ENCODE results near the gene PPFIBP2.

DNA sequence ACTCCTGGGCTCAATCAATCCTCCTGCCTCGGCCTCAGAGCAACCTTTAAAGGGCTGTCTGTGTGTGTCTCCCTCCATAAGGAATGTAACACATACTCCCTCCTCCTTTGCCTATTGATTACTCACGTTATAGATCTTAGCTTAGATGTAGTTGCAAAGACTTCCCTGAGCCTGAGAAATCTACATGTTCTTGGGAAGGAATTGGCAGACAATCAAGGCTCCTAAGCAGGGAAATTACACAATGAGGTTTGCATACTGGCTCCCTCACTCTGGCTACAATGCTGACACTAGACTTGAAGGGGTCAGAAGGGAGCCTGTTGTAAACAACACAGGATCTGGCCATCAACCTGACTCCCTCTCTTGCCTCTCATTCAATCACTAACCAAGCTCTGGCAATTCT lies 33.7 kb upstream of the PPFIBP2 start:
- TF ChIP-seq, protein P1, sequence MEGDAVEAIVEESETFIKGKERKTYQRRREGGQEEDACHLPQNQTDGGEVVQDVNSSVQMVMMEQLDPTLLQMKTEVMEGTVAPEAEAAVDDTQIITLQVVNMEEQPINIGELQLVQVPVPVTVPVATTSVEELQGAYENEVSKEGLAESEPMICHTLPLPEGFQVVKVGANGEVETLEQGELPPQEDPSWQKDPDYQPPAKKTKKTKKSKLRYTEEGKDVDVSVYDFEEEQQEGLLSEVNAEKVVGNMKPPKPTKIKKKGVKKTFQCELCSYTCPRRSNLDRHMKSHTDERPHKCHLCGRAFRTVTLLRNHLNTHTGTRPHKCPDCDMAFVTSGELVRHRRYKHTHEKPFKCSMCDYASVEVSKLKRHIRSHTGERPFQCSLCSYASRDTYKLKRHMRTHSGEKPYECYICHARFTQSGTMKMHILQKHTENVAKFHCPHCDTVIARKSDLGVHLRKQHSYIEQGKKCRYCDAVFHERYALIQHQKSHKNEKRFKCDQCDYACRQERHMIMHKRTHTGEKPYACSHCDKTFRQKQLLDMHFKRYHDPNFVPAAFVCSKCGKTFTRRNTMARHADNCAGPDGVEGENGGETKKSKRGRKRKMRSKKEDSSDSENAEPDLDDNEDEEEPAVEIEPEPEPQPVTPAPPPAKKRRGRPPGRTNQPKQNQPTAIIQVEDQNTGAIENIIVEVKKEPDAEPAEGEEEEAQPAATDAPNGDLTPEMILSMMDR (conservative IDR thresholded peaks at IDR 0.05) = no peak
- no peak for TF ChIP-seq ZFX (IDR thresholded peaks at IDR 0.05)
